Prostate gland (tissue), 2 donors: ENCODE results near the gene SUV39H1.

ENCODE experiments used
- POLR2A ChIP-seq: fragments of 450-650 bp; IDR thresholded peaks from one replicate; pipeline ENCODE4 v1.6.1; 2016; ENCODE audit warnings: antibody characterized with exemption, mild to moderate bottlenecking
- POLR2AphosphoS5 ChIP-seq: sonication (generic); formaldehyde crosslinking; IDR thresholded peaks from one replicate; pipeline ENCODE4 v1.6.1; 2017; ENCODE audit warnings: antibody characterized with exemption
- TF ChIP-seq, protein P1 (sequence below), 4 experiments: fragments of 200-600 bp in 2 of 4; fragments of 450-650 bp in 2 of 4; sonication (generic) in 2 of 4; IDR thresholded peaks; 1 replicate in 3 of 4; 2 replicates in 1 of 4; pipeline ENCODE4 v1.5.1; 2016 to 2019; ENCODE audit warnings: antibody characterized with exemption in 4 of 4, mild to moderate bottlenecking in 2 of 4, moderate library complexity in 2 of 4

DNA sequence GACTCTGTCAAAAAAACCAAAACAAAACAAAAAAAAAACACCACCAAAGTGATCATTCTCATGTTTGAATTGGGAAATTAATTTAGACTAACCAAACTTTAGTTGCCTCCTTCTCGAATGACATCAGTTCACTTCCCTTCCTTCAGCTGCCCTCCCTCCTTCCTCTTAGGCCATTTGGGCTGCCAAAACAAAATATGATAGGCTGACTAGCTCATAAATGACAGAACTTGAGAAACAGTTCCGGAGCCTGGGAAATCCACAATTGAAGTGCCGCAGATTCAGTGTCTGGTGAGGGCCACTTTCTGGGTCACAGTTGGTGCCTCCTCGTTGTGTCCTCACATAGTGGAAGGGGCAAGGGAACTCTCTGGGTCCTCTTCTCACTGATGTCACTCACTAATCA is 29.0 kb upstream of the SUV39H1 start:
- TF ChIP-seq, protein P1, sequence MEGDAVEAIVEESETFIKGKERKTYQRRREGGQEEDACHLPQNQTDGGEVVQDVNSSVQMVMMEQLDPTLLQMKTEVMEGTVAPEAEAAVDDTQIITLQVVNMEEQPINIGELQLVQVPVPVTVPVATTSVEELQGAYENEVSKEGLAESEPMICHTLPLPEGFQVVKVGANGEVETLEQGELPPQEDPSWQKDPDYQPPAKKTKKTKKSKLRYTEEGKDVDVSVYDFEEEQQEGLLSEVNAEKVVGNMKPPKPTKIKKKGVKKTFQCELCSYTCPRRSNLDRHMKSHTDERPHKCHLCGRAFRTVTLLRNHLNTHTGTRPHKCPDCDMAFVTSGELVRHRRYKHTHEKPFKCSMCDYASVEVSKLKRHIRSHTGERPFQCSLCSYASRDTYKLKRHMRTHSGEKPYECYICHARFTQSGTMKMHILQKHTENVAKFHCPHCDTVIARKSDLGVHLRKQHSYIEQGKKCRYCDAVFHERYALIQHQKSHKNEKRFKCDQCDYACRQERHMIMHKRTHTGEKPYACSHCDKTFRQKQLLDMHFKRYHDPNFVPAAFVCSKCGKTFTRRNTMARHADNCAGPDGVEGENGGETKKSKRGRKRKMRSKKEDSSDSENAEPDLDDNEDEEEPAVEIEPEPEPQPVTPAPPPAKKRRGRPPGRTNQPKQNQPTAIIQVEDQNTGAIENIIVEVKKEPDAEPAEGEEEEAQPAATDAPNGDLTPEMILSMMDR (IDR thresholded peaks at IDR 0.05) = no peak
- no peak for TF ChIP-seq POLR2AphosphoS5
- no peak for TF ChIP-seq POLR2A
